Measurements from ENCODE around the gene SAMD4A.

SAMD4A gene

DNA sequence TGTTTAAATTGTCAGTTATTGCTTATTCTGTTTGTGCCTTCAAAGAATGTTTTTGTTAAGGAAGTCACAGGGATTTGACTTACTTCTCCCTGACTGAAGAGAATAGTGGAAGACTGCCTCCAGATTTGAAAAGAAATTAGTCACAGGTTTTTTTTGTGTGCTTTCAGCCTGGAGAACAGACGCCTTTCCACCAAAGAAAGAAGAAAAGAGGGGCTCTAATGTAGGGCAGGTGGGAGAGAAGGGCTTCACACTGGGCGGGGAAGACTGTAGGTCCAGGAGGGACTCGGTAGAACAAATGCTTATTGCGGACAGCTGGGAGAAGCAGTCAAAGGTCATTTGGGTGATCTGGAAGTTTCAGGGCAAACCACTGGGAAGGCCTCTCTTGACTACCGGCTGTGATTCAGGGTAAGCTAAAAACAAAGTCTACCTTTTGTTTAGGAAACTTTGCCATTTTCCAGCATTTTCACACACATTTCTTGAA lies 76.8 kb downstream of the SAMD4A start:
- Histone ChIP-seq H3K27me3 (replicated peaks; ENCODE audit: control insufficient read depth, insufficient read depth, low read length) (no peaks in the 10 kb centered on the region), H3K4me3 (replicated peaks; ENCODE audit: low read depth, low read length) (no peak overlapping the region), H3K36me3 (ENCODE audit: control insufficient read depth, insufficient read depth, low read length) (no peaks in the 10 kb centered on the region)
- TF ChIP-seq, protein P1, sequence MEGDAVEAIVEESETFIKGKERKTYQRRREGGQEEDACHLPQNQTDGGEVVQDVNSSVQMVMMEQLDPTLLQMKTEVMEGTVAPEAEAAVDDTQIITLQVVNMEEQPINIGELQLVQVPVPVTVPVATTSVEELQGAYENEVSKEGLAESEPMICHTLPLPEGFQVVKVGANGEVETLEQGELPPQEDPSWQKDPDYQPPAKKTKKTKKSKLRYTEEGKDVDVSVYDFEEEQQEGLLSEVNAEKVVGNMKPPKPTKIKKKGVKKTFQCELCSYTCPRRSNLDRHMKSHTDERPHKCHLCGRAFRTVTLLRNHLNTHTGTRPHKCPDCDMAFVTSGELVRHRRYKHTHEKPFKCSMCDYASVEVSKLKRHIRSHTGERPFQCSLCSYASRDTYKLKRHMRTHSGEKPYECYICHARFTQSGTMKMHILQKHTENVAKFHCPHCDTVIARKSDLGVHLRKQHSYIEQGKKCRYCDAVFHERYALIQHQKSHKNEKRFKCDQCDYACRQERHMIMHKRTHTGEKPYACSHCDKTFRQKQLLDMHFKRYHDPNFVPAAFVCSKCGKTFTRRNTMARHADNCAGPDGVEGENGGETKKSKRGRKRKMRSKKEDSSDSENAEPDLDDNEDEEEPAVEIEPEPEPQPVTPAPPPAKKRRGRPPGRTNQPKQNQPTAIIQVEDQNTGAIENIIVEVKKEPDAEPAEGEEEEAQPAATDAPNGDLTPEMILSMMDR (IDR thresholded peaks at IDR 0.05; ENCODE audit: insufficient read depth, low read length, poor library complexity, severe bottlenecking) = no peak
- DNase-seq (ENCODE audit: extremely low read depth, insufficient read length) = no peak

DNA sequence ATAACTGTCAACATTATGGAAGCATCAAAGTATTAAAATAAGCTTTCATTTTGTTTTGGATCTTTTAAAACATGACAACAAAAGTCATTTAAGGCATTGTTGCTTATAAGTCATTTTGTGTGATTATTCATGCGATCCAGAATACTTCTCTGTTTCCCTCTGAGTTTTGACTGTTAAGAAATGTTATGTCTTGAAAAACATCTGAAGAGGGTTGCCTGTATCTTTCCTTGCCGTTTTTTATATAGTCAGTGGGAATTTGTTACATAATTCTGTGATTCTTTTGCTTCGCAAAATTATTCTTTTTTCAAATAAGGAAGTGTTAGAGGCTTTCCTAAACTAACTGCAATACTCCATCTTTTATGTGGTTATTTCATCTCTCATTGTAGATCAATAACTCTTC lies 78.7 kb downstream of the SAMD4A start:
- Histone ChIP-seq H3K36me3 (ENCODE audit: control insufficient read depth, insufficient read depth, low read length) (no peaks in the 10 kb centered on the region), H3K4me3 (replicated peaks; ENCODE audit: low read depth, low read length) (no peak overlapping the region), H3K27me3 (replicated peaks; ENCODE audit: control insufficient read depth, insufficient read depth, low read length) (no peaks in the 10 kb centered on the region)
- TF ChIP-seq, protein P1 (IDR thresholded peaks at IDR 0.05; ENCODE audit: insufficient read depth, low read length, poor library complexity, severe bottlenecking) = no peak
- no peak for DNase-seq (ENCODE audit: extremely low read depth, insufficient read length)

- TF ChIP-seq, protein P1 (IDR thresholded peaks at IDR 0.05; ENCODE audit: insufficient read depth, low read length, poor library complexity, severe bottlenecking) = no peak
- no peaks in the 10 kb centered on the region for H3K27me3 ChIP-seq (replicated peaks; ENCODE audit: control insufficient read depth, insufficient read depth, low read length)
- DNase-seq (ENCODE audit: extremely low read depth, insufficient read length) = no peak
- no peaks in the 10 kb centered on the region for H3K36me3 ChIP-seq (ENCODE audit: control insufficient read depth, insufficient read depth, low read length)
- no peak overlapping the region for H3K4me3 ChIP-seq (replicated peaks; ENCODE audit: low read depth, low read length)
Measured at GRCh38 chr14:54646626-54647025, 79.7 kb downstream of the SAMD4A start.

DNA sequence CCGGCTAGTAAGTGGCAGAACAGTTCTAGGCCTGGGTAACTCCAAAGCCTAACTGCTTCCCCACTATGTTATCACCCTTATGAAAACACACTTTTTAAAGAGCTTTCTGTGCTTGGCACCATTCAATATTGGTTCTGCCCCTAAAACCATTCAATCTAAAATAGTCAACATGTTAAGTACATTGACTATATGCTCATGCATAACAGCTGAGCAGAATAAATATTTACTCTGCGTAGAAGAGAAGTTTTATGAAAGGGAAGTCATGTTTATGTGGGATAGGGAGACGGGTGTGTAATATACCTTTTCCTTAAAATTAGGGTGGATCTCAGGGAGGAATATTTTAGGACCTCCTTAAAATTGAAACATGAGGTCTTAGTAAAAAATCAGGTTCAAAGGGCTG lies 80.5 kb downstream of the SAMD4A start:
- Histone ChIP-seq H3K27me3 (replicated peaks; ENCODE audit: control insufficient read depth, insufficient read depth, low read length) (no peaks in the 10 kb centered on the region), H3K4me3 (replicated peaks; ENCODE audit: low read depth, low read length) (no peak overlapping the region), H3K36me3 (ENCODE audit: control insufficient read depth, insufficient read depth, low read length) (no peaks in the 10 kb centered on the region)
- TF ChIP-seq, protein P1 (IDR thresholded peaks at IDR 0.05; ENCODE audit: insufficient read depth, low read length, poor library complexity, severe bottlenecking) = no peak
- DNase-seq (ENCODE audit: extremely low read depth, insufficient read length) = no peak

DNA sequence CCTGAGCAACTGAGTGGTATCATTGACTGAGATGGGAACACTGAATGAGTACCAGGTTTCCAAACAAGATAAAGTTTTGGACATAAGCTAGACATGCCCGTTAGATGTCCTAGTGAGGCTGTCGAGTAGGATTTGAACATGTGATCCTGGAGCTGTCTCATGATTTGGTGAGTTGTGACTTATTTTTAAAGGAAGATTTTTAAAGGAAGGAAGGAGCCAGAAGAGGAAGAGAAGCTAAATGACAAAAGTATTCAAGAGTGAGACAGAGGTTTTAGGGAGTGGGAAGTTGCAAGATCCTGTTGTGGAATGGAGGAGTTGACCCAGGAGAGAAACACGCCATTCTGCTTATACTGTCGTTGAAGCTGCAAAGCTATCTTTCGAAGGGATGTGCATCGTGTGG lies 82.1 kb downstream of the SAMD4A start:
- Histone ChIP-seq H3K36me3 (ENCODE audit: control insufficient read depth, insufficient read depth, low read length) (no peaks in the 10 kb centered on the region), H3K27me3 (replicated peaks; ENCODE audit: control insufficient read depth, insufficient read depth, low read length) (no peaks in the 10 kb centered on the region), H3K4me3 (replicated peaks; ENCODE audit: low read depth, low read length) (no peak overlapping the region)
- DNase-seq (ENCODE audit: extremely low read depth, insufficient read length) = no peak
- TF ChIP-seq, protein P1 (IDR thresholded peaks at IDR 0.05; ENCODE audit: insufficient read depth, low read length, poor library complexity, severe bottlenecking) = no peak

DNA sequence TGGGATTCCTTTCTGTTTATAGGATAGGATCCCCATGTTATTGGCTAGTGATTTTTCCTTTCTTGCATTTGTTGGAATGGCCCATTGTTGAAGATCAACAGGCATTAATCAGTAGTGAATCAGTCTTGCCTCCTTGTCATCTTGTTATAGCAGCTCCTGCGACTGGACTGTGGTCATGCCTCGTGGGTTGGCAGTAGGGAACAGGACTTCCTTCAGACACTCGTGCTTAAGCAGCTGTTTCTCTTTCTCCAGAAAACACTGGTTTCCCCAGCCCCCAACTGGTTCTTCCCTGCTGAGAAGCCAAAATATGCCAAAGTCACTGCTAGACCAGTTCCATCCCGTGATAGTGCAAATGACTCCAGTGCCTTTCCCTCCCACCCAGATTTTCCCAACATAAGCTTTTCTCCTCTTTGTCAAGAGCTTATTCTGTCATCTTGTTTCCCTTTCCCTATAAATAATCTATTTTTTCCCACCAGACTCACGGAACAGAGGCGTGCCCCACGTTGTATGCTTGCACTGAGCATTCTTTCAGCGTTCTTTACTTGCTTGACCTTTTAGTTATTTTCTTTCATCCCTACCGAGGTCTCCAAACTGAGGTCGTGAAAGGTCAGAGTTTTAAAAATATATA lies 83.5 kb downstream of the SAMD4A start:
- DNase-seq (ENCODE audit: extremely low read depth, insufficient read length) = no peak
- Histone ChIP-seq H3K4me3 (replicated peaks; ENCODE audit: low read depth, low read length) (no peak overlapping the region), H3K36me3 (ENCODE audit: control insufficient read depth, insufficient read depth, low read length) (no peaks in the 10 kb centered on the region), H3K27me3 (replicated peaks; ENCODE audit: control insufficient read depth, insufficient read depth, low read length) (no peaks in the 10 kb centered on the region)
- TF ChIP-seq, protein P1 (IDR thresholded peaks at IDR 0.05; ENCODE audit: insufficient read depth, low read length, poor library complexity, severe bottlenecking) = no peak

All from GM06990 (cell line).